Common myeloid progenitor, CD34-positive (primary cell): ENCODE results near the gene CDC34.

Source experiments
- CTCF ChIA-PET: fragments of 350-600 bp; sonication (Branson Sonifier 250); formaldehyde crosslinking; loops from one replicate; lab custom pipeline; 2021; ENCODE audit warnings: antibody characterized with exemption; lab: Charles Lee
- POLR2A ChIA-PET: fragments of 350-600 bp; sonication (Branson Sonifier 250); formaldehyde crosslinking; loops from one replicate; lab custom pipeline; 2021; ENCODE audit warnings: antibody characterized with exemption; lab: Charles Lee
- DNase-seq, 3 donors: peaks; one replicate each; pipeline versions ENCODE4 v3.0.0 to v3.0.0-alpha.2; 2013
- H3K27ac ChIP-seq, 2 experiments: 1 replicate in 1 of 2; 2 replicates in 1 of 2; pipeline ENCODE4 v1.7.0; 2013; ENCODE audit warnings: inconsistent platforms in 2 of 2, low read length in 2 of 2, mild to moderate bottlenecking in 2 of 2, low read depth in 1 of 2, moderate library complexity in 1 of 2; ENCODE audit not compliant: severe bottlenecking in 2 of 2, insufficient read depth in 1 of 2, poor library complexity in 1 of 2
- H3K27me3 ChIP-seq, 5 experiments: replicated peaks in 2 of 5; 1 replicate in 3 of 5; 2 replicates in 2 of 5; pipeline versions ENCODE4 v1.6.1 to v1.7.0; 2013; ENCODE audit warnings: low read length in 4 of 5, mild to moderate bottlenecking in 2 of 5, moderate library complexity in 2 of 5, inconsistent platforms in 1 of 5; ENCODE audit not compliant: insufficient read depth in 5 of 5, control insufficient read depth in 4 of 5
- H3K36me3 ChIP-seq, 4 experiments: 1 replicate in 2 of 4; 2 replicates in 2 of 4; pipeline versions ENCODE4 v1.6.1 to v1.7.0; 2013; ENCODE audit warnings: low read length in 3 of 4, control low read depth in 1 of 4, mild to moderate bottlenecking in 1 of 4; ENCODE audit not compliant: control insufficient read depth in 4 of 4, insufficient read depth in 4 of 4
- H3K4me1 ChIP-seq, 4 experiments: 1 replicate in 3 of 4; 2 replicates in 1 of 4; pipeline versions ENCODE4 v1.6.1 to v1.7.1; 2013; ENCODE audit warnings: low read length in 3 of 4, mild to moderate bottlenecking in 3 of 4, control low read depth in 1 of 4, inconsistent platforms in 1 of 4, moderate library complexity in 1 of 4; ENCODE audit not compliant: control insufficient read depth in 4 of 4, insufficient read depth in 4 of 4; ENCODE audit errors: control extremely low read depth in 1 of 4
- H3K4me3 ChIP-seq, 7 experiments: 1 replicate in 4 of 7; 2 replicates in 3 of 7; pipeline versions ENCODE4 v1.5.1 to v1.7.0; 2013; ENCODE audit warnings: mild to moderate bottlenecking in 7 of 7, low read length in 6 of 7, moderate library complexity in 6 of 7, inconsistent platforms in 2 of 7, low read depth in 2 of 7, control low read depth in 1 of 7; ENCODE audit not compliant: insufficient read depth in 4 of 7, control insufficient read depth in 1 of 7; ENCODE audit errors: extremely low read depth in 1 of 7
- H3K9me3 ChIP-seq, 5 experiments: 1 replicate in 4 of 5; 2 replicates in 1 of 5; pipeline versions ENCODE4 v1.6.1 to v1.7.1; 2013; ENCODE audit warnings: low read length in 4 of 5, mild to moderate bottlenecking in 2 of 5, inconsistent platforms in 1 of 5, low read depth in 1 of 5, moderate library complexity in 1 of 5; ENCODE audit not compliant: control insufficient read depth in 4 of 5, insufficient read depth in 2 of 5; ENCODE audit errors: control extremely low read depth in 1 of 5
- WGBS: methylation state at CpG from one replicate; pipeline ENCODE4 v1.1.5; 2013; ENCODE audit not compliant: insufficient coverage; 5-methylcytosine and 5-hydroxymethylcytosine counted together

CDC34 gene

GRCh38 chr19:590750-591098 lies 59.2 kb downstream of the CDC34 start:
- Histone ChIP-seq H3K4me3 (peak overlapping the region in 1 of 7 experiments; percentile 11), H3K36me3 (no peaks in the 10 kb centered on the region), H3K27ac (no peak overlapping the region), H3K27me3 (peaks cover 0 to 83% (median 17%) of the 10 kb centered on the region in 5 experiments), H3K4me1 (peaks cover 0 to 25% (median 18%) of the 10 kb centered on the region in 4 experiments), H3K9me3 (no peaks in the 10 kb centered on the region)
- 12% methylated on average over 23 of the region's 41 CpGs for WGBS
- no peak for DNase-seq
- POLR2A ChIA-PET: no interaction called here
- CTCF ChIA-PET: no interaction called here

GRCh38 chr19:591099-591958 lies 59.8 kb downstream of the CDC34 start:
- WGBS: 34% methylated on average over 57 of the region's 75 CpGs
- Histone ChIP-seq H3K9me3 (no peaks in the 10 kb centered on the region), H3K4me1 (peaks cover 0 to 25% (median 18%) of the 10 kb centered on the region in 4 experiments), H3K4me3 (no peak overlapping the region), H3K27me3 (peaks cover 0 to 82% (median 17%) of the 10 kb centered on the region in 5 experiments), H3K36me3 (no peaks in the 10 kb centered on the region), H3K27ac (no peak overlapping the region)
- ChIA-PET CTCF (no interaction called here), POLR2A (no interaction called here)
- peak in 1 of 3 donors; percentile 33 for DNase-seq
